Peyer's patch (tissue), 4 donors: ENCODE measurements around the gene CDH8. TPM values are rescaled to one million over a fixed set of nuclear protein-coding genes. Genes with fewer than 3 reads are reported as not detected.

Experiments used
- DNase-seq, 3 donors: peaks; one replicate each; pipeline ENCODE4 v3.0.0-alpha.2; 2017 to 2019
- H3K27ac ChIP-seq, 4 donors: fragments of 200-600 bp; sonication (generic); one replicate each; pipeline ENCODE4 v1.5.1; 2016 to 2019
- H3K27me3 ChIP-seq, 2 donors: fragments of 200-600 bp; sonication (generic); one replicate each; pipeline ENCODE4 v1.5.1; 2019
- H3K36me3 ChIP-seq, 3 donors: fragments of 200-600 bp; sonication (generic); one replicate each; pipeline ENCODE4 v1.5.1; 2016 to 2019
- H3K4me1 ChIP-seq, 4 donors: fragments of 200-600 bp; sonication (generic); one replicate each; pipeline ENCODE4 v1.5.1; 2016 to 2019
- H3K4me3 ChIP-seq, 4 donors: fragments of 200-600 bp; sonication (generic); 1 replicate in 3 of 4; 2 replicates in 1 of 4; pipeline ENCODE4 v1.5.1; 2016 to 2019; ENCODE audit warnings: mild to moderate bottlenecking in 1 of 4
- H3K9me3 ChIP-seq, 4 donors: fragments of 200-600 bp; sonication (generic); one replicate each; pipeline ENCODE4 v1.5.1; 2016 to 2019; ENCODE audit warnings: mild to moderate bottlenecking in 1 of 4
- POLR2A ChIP-seq, 2 donors: fragments of 450-650 bp; IDR thresholded peaks; one replicate each; pipeline ENCODE4 v1.5.1; 2017; ENCODE audit warnings: antibody characterized with exemption in 2 of 2, mild to moderate bottlenecking in 2 of 2, moderate library complexity in 2 of 2
- total RNA-seq, 4 donors: library from RNA; depleted of rRNA; stranded (reverse); fragments of >200 nt; gene quantifications; one replicate each; pipeline ENCODE4 v1.1.0, GENCODE V29; 2016
- TF ChIP-seq, protein P1 (sequence below), 6 experiments: fragments of 450-650 bp in 4 of 6; fragments of 200-600 bp in 2 of 6; sonication (generic) in 1 of 6; IDR thresholded peaks; one replicate each; pipeline ENCODE4 v1.5.1; 2017 to 2019; ENCODE audit warnings: antibody characterized with exemption in 6 of 6, mild to moderate bottlenecking in 3 of 6, moderate library complexity in 1 of 6

The CDH8 gene
- total RNA-seq, 4 donors from 2014 or later = not detected

DNA sequence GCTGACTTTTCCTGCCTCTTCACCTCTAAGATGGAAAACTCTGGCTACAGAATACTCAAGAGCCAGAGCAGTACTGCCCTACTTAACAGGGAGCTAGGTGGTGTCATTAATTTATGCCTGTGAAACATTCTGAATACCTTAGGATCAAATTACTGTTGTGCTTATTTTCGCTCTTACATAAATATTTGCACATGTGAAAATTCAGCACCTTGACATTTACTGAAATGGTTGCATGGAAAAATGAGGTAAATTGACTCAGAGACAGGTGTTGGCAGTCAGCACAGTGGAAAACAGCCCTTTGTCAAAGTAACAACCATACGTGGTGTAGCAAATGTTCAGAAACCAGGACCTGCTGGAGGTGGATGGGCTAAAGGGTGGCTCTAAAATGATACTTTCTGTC lies 193.6 kb downstream of the CDH8 start:
- Histone ChIP-seq H3K9me3 (no peaks in the 10 kb centered on the region), H3K27ac (no peak overlapping the region), H3K27me3 (no peaks in the 10 kb centered on the region), H3K4me1 (no peaks in the 10 kb centered on the region), H3K36me3 (no peaks in the 10 kb centered on the region), H3K4me3 (no peak overlapping the region)
- TF ChIP-seq, protein P1, sequence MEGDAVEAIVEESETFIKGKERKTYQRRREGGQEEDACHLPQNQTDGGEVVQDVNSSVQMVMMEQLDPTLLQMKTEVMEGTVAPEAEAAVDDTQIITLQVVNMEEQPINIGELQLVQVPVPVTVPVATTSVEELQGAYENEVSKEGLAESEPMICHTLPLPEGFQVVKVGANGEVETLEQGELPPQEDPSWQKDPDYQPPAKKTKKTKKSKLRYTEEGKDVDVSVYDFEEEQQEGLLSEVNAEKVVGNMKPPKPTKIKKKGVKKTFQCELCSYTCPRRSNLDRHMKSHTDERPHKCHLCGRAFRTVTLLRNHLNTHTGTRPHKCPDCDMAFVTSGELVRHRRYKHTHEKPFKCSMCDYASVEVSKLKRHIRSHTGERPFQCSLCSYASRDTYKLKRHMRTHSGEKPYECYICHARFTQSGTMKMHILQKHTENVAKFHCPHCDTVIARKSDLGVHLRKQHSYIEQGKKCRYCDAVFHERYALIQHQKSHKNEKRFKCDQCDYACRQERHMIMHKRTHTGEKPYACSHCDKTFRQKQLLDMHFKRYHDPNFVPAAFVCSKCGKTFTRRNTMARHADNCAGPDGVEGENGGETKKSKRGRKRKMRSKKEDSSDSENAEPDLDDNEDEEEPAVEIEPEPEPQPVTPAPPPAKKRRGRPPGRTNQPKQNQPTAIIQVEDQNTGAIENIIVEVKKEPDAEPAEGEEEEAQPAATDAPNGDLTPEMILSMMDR (IDR thresholded peaks at IDR 0.05) = no peak
- TF ChIP-seq POLR2A (IDR thresholded peaks at IDR 0.05) = no peak
- DNase-seq = no peak

DNA sequence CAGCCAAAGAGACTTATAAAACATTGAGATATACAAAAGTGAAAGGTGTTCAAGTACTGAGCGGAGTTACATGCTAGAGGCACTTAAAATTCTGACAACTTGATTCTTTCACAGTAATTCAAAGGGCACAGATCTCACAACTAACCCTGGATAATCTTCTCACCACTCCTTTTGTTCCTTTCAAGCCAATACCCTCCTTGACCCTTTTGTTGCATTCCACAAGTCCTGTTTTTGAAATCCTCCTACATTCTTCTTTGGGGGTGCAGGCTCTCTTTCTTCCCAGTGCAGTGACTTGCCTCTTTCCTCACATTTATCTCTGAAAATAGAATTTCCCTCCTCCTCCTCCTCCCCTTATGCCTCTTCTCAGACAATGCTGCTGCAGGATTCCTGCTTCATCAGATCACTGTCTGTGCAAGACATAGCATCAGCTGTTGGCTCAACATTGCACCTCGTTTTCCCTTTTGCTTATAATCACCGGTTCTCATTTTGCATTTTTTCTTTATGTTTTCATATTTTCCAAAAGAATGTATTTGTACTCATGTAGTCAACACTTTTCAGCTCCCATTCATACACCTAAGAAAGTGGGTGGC lies 199.3 kb downstream of the CDH8 start:
- no peaks in the 10 kb centered on the region for H3K9me3 ChIP-seq
- TF ChIP-seq, protein P1 (IDR thresholded peaks at IDR 0.05) = no peak
- no peak for TF ChIP-seq POLR2A (IDR thresholded peaks at IDR 0.05)

DNA sequence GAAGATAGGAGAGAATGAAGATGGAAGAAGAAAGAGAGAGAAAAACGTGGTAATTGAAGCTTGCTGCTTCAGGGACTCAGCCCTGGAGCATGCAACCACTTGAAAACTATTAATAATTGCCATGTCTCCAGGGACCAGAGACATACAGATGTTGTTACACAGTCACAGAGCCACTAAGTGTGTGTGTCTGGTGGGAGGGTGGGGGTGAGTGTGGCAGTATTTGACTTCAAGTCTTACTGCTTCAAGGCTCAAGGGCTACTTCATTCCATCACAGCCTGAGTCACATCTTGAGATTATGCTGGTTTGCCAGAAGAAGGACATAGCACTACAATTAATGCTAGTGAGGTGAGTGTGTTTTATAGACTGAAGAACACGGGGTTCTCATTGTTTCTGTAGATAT lies 202.2 kb downstream of the CDH8 start:
- Histone ChIP-seq H3K9me3 (no peaks in the 10 kb centered on the region), H3K4me1 (no peaks in the 10 kb centered on the region), H3K4me3 (no peak overlapping the region), H3K27me3 (no peaks in the 10 kb centered on the region), H3K27ac (no peak overlapping the region), H3K36me3 (no peaks in the 10 kb centered on the region)
- DNase-seq = no peak
- TF ChIP-seq, protein P1 (IDR thresholded peaks at IDR 0.05) = no peak
- TF ChIP-seq POLR2A (IDR thresholded peaks at IDR 0.05) = no peak

More for the DNA sequence above, 199.3 kb downstream of the CDH8 start:
- H3K27me3 ChIP-seq = no peaks in the 10 kb centered on the region
- DNase-seq = no peak
- H3K27ac ChIP-seq = no peak overlapping the region
- H3K4me1 ChIP-seq = no peaks in the 10 kb centered on the region
- no peaks in the 10 kb centered on the region for H3K36me3 ChIP-seq
- H3K4me3 ChIP-seq = no peak overlapping the region

DNA sequence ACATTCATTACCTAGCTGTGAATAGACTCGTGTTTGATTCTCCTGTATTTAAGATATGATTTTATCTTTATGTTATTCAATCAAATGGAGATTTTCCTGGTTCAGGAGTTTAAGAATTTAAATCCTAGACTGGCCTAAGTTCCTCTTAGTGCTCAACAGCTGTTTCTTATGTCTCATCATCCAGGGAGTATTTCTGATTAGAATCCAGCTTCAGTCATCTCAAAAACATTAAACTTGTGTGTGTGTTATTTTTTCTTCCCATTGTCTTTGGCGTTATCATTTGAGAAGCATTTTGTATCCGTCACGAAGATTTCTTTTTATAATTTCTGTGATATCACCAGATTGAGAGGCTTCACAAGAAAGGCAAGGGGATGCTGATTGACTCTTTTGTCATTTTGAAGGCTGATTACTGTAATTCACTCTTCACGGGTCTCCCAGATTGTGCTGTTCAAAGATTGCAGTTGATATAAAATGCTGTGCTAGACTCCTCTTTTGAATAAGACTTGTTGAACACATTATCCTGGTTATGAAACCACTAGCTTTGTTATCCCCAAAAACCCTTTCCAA lies 204.8 kb downstream of the CDH8 start:
- H3K27ac ChIP-seq = no peak overlapping the region
- no peaks in the 10 kb centered on the region for H3K27me3 ChIP-seq
- H3K9me3 ChIP-seq = no peaks in the 10 kb centered on the region
- no peak for DNase-seq
- TF ChIP-seq POLR2A (IDR thresholded peaks at IDR 0.05) = no peak
- TF ChIP-seq, protein P1 (IDR thresholded peaks at IDR 0.05) = no peak
- H3K4me1 ChIP-seq = no peaks in the 10 kb centered on the region
- no peaks in the 10 kb centered on the region for H3K36me3 ChIP-seq
- H3K4me3 ChIP-seq = no peak overlapping the region

DNA sequence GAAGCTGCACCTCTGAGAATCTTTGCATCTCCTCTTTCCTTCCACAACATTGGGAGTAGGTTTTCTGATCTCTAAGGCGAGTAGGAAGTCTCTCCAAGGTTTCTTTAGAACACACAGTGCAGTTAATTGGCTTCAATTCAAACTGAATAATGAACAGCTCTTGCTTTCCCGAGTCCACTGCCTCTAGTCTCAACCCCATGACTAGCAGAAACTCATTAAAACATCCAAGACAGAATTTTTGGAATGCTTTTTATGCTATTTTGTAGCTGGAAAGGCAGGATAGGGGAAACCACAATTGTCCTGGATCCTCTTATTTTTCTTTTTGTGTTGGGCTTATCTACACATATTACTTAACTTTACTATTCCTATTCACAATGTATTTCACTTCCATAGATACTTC lies 206.6 kb downstream of the CDH8 start:
- no peak for DNase-seq
- Histone ChIP-seq H3K27me3 (no peaks in the 10 kb centered on the region), H3K4me1 (no peaks in the 10 kb centered on the region), H3K9me3 (no peaks in the 10 kb centered on the region), H3K4me3 (no peak overlapping the region), H3K36me3 (no peaks in the 10 kb centered on the region), H3K27ac (no peak overlapping the region)
- TF ChIP-seq, protein P1 (IDR thresholded peaks at IDR 0.05) = no peak
- TF ChIP-seq POLR2A (IDR thresholded peaks at IDR 0.05) = no peak
